ENCODE data around the gene NCCRP1. TPM values are rescaled to one million over a fixed set of nuclear protein-coding genes. Genes with fewer than 3 reads are reported as not detected.

NCCRP1 gene
- total RNA-seq, 2 donors from 2014 or later, result not detected

DNA sequence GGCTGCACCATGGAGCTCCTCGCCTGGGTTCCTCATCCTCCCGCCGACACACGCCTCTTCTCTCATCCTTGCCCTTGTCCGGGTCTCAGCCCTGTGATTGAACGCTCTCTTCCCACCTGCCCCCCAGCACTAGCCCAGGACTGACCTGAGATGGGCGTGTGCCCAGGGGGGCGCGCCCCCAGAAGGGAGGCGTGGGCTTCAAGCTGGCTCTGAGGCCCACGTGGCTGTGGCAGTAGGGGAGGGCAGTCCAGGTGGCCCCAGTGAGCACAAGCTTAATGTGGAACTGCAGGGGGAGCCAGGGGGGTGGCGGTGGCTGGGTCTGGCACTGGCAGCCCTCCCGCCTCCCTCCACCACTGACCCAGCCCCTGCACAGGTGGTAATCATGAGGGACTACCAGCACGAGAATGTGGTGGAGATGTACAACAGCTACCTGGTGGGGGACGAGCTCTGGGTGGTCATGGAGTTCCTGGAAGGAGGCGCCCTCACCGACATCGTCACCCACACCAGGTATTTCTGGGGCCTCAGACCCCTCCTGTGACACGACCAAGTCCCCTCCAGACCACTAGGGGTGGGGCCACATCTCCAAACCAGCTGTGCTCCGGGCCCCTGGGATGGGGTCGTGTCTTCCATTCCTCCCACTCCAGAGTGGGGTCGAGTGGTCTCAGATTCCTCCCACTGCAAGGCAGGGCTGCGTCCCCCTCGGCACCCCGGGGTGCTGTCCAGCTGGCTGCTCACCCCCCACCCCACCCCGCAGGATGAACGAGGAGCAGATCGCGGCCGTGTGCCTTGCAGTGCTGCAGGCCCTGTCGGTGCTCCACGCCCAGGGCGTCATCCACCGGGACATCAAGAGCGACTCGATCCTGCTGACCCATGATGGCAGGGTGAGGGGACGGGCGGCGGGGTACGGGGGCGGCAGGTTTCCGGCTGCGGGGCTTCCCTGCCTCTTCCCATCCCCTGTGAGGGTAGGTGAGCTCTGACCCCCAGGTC is 21.9 kb upstream of the NCCRP1 start:
- peaks cover 17% of the 10 kb centered on the region for H3K36me3 ChIP-seq
- intact Hi-C loops (cut with DNase I), result no loop called here

DNA sequence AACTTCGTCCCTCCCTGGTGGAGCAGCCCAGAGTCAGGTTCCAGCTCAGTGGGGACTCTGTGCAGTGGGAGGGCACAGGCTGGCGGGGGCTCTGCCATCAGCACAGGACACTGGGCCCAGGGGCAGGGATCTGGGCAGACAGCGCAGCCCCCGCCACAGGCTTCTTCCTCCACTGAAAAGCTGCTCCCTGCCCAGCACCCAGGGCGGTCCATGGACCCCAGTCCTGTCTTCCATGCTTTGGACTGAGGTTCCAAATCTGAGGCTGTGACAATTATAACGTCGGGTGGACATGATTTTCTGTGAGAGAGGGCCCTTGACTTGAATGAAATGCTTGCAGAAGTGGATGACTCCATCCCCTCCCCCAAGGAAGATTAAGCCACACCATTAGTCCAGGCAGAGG is 21.2 kb upstream of the NCCRP1 start:
- H3K27me3 ChIP-seq, result no peaks in the 10 kb centered on the region
- intact Hi-C loops (cut with DNase I), result no loop called here
- DNase-seq, result no peak
- H3K27ac ChIP-seq, result no peak overlapping the region
- no peak overlapping the region for H3K9ac ChIP-seq (ENCODE audit: low read depth in 2 of 2, low read length in 2 of 2)
- peaks cover 15% of the 10 kb centered on the region for H3K36me3 ChIP-seq
- no peak overlapping the region for H3K4me3 ChIP-seq
- H3K9me3 ChIP-seq, result no peaks in the 10 kb centered on the region
- TF ChIP-seq CTCF (IDR thresholded peaks at IDR 0.05), result no peak
- no peaks in the 10 kb centered on the region for H3K4me1 ChIP-seq

More for the DNA sequence above, 21.9 kb upstream of the NCCRP1 start:
- H3K9ac ChIP-seq (ENCODE audit: low read depth in 2 of 2, low read length in 2 of 2), result no peak overlapping the region
- no peaks in the 10 kb centered on the region for H3K9me3 ChIP-seq
- no peaks in the 10 kb centered on the region for H3K4me1 ChIP-seq
- no peak overlapping the region for H3K27ac ChIP-seq
- no peak overlapping the region for H3K4me3 ChIP-seq
- H3K27me3 ChIP-seq, result no peaks in the 10 kb centered on the region
- TF ChIP-seq CTCF (IDR thresholded peaks at IDR 0.05), result no peak
- no peak for DNase-seq

DNA sequence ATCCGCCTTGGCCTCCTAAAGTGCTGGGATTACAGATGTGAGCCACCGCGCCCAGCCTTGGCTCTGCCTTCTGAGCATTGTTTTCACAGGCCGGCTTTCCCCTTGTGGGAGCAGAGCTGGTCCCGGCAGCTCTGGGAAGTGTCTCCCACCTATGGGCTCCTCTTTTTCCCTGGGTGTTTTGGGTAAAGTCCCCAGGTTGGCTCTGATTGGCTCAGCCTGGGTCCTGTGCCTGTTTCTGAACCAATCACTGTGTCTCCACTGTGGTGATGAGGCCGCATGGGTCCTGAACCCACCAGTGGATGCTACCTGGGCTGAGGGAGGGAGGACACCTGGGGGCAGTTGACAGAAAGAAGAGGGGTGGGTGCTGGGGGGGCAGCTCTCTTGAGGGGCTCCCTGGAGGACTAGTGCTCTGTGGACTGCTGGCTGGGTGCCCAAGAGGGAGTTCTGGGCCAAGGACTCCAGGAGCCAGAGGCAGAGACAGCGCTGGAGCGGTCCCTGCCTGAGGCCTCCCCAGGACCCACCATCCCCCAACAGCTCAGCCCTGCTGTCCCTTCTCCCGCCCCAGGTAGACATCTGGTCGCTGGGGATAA is 19.6 kb upstream of the NCCRP1 start:
- no peaks in the 10 kb centered on the region for H3K4me1 ChIP-seq
- no peaks in the 10 kb centered on the region for H3K27me3 ChIP-seq
- H3K9me3 ChIP-seq, result no peaks in the 10 kb centered on the region
- no peak overlapping the region for H3K27ac ChIP-seq
- peaks cover 7% of the 10 kb centered on the region for H3K36me3 ChIP-seq
- no peak overlapping the region for H3K9ac ChIP-seq (ENCODE audit: low read depth in 2 of 2, low read length in 2 of 2)
- no peak for TF ChIP-seq CTCF (IDR thresholded peaks at IDR 0.05)
- no peak overlapping the region for H3K4me3 ChIP-seq
- intact Hi-C loops (cut with DNase I), result no loop called here
- DNase-seq, result no peak

DNA sequence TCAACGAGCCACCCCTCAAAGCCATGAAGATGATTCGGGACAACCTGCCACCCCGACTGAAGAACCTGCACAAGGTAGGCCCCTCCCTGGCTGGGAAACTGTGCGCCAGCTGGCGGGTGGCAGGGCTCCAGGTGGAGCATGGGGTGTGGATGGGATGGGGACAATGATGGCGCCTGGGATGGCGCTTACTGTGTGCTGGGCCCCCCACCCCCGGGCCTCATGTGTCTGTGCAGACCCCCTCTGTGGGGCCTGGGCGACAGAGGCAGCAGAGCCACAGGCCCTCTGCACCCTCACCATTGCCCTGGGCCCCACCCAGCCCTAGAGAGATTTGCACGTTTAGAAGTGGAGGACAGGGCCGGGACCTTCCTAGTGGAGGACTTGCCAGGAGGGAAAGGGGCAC is 19.0 kb upstream of the NCCRP1 start:
- Histone ChIP-seq H3K4me1 (no peaks in the 10 kb centered on the region), H3K9me3 (no peaks in the 10 kb centered on the region), H3K36me3 (peaks cover 7% of the 10 kb centered on the region), H3K27me3 (no peaks in the 10 kb centered on the region), H3K27ac (no peak overlapping the region), H3K4me3 (no peak overlapping the region), H3K9ac (ENCODE audit: low read depth in 2 of 2, low read length in 2 of 2) (no peak overlapping the region)
- no peak for DNase-seq
- no peak for TF ChIP-seq CTCF (IDR thresholded peaks at IDR 0.05)
- intact Hi-C loops (cut with DNase I), result no loop called here

GRCh38 chr19:39178296-39179006 is 18.3 kb upstream of the NCCRP1 start:
- no peak for TF ChIP-seq CTCF (IDR thresholded peaks at IDR 0.05)
- Histone ChIP-seq H3K9me3 (no peaks in the 10 kb centered on the region), H3K4me3 (no peak overlapping the region), H3K36me3 (peaks cover 7% of the 10 kb centered on the region), H3K27ac (no peak overlapping the region), H3K9ac (ENCODE audit: low read depth in 2 of 2, low read length in 2 of 2) (no peak overlapping the region), H3K4me1 (no peaks in the 10 kb centered on the region), H3K27me3 (no peaks in the 10 kb centered on the region)
- DNase-seq, result no peak
- intact Hi-C loops (cut with DNase I), result no loop called here

Measured in colonic mucosa (tissue), 4 donors.